Gastrocnemius medialis (tissue), 4 donors: ENCODE results near the gene OR2T29.
"Not testable (repeated sequence)": the region's sequence is repeated elsewhere in the genome, so short reads cannot be mapped to it uniquely, and the experiment has no call there.

Experiments
- POLR2A ChIP-seq, 2 donors: fragments of 450-650 bp; IDR thresholded peaks; one replicate each; pipeline ENCODE4 v1.6.1; 2017; ENCODE audit warnings: antibody characterized with exemption in 2 of 2, mild to moderate bottlenecking in 2 of 2, moderate library complexity in 2 of 2
- TF ChIP-seq, protein P1 (sequence below), 5 experiments: fragments of 450-650 bp in 3 of 5; fragments of 200-600 bp in 2 of 5; sonication (generic) in 2 of 5; IDR thresholded peaks in 4 of 5; conservative IDR thresholded peaks in 1 of 5; 1 replicate in 4 of 5; 2 replicates in 1 of 5; pipeline ENCODE4 v1.5.1; 2016 to 2019; ENCODE audit warnings: antibody characterized with exemption in 5 of 5, mild to moderate bottlenecking in 3 of 5, moderate library complexity in 3 of 5

GRCh38 chr1:248572049-248572448 lies 9.5 kb upstream of the OR2T29 start:
- TF ChIP-seq, protein P1, sequence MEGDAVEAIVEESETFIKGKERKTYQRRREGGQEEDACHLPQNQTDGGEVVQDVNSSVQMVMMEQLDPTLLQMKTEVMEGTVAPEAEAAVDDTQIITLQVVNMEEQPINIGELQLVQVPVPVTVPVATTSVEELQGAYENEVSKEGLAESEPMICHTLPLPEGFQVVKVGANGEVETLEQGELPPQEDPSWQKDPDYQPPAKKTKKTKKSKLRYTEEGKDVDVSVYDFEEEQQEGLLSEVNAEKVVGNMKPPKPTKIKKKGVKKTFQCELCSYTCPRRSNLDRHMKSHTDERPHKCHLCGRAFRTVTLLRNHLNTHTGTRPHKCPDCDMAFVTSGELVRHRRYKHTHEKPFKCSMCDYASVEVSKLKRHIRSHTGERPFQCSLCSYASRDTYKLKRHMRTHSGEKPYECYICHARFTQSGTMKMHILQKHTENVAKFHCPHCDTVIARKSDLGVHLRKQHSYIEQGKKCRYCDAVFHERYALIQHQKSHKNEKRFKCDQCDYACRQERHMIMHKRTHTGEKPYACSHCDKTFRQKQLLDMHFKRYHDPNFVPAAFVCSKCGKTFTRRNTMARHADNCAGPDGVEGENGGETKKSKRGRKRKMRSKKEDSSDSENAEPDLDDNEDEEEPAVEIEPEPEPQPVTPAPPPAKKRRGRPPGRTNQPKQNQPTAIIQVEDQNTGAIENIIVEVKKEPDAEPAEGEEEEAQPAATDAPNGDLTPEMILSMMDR (IDR thresholded peaks at IDR 0.05 in 4 of 5, conservative IDR thresholded peaks at IDR 0.05 in 1 of 5): not testable (repeated sequence)
- not testable (repeated sequence) for TF ChIP-seq POLR2A (IDR thresholded peaks at IDR 0.05)
